GM12878 (cell line): Measurements from ENCODE around the gene GLT8D2. TPM values are rescaled to one million over a fixed set of nuclear protein-coding genes. Genes with fewer than 3 reads are reported as not detected.

Experiments used
- ATAC-seq: fragments of 200-7000 bp; cut with Tn5 transposase; 3 replicates; pipeline ENCODE4 v1.9.1; 2020; ENCODE audit warnings: mild to moderate bottlenecking, moderate library complexity
- BruUV-seq: library from RNA; stranded (reverse); fragments of 400-500 nt; replicated peaks from 2 replicates; lab custom pipeline; 2021; lab: Mats Ljungman, UMichigan
- CTCF ChIA-PET: fragments of 300-600 bp; sonication (Branson Sonifier 250); formaldehyde crosslinking; extraction: SDS; loops from one replicate; lab custom pipeline; 2021; ENCODE audit warnings: inconsistent platforms; lab: Yijun Ruan, JAX
- POLR2A ChIA-PET: fragments of 350-600 bp; formaldehyde crosslinking; extraction: SDS; loops from one replicate; lab custom pipeline; 2021; ENCODE audit warnings: inconsistent platforms; lab: Charles Lee
- RAD21 ChIA-PET: fragments of 300-600 bp; sonication (Branson Sonifier 250); formaldehyde crosslinking; loops from one replicate; lab custom pipeline; 2023; ENCODE audit warnings: antibody characterized with exemption; ENCODE audit not compliant: unreplicated experiment; lab: Charles Lee
- SMC1A ChIA-PET: fragments of 300-600 bp; sonication (Branson Sonifier 250); formaldehyde crosslinking; loops from one replicate; lab custom pipeline; 2023; ENCODE audit not compliant: unreplicated experiment, uncharacterized antibody; lab: Charles Lee
- DNase-seq: peaks from one replicate; pipeline ENCODE4 v3.0.0-alpha.2; 2011; ENCODE audit warnings: low read depth, low spot score
- FAIRE-seq: peaks from 3 replicates; lab custom pipeline; 2011; peaks lifted over from hg19 to GRCh38; lab: Jason Lieb, UNC
- H2AFZ ChIP-seq: 2 replicates; pipeline ENCODE4 v1.6.0; 2011; ENCODE audit warnings: low read depth, low read length, control low read depth; ENCODE audit not compliant: control insufficient read depth
- H3K27ac ChIP-seq: 2 replicates; pipeline ENCODE4 v1.5.1; 2011; ENCODE audit warnings: control low read depth; ENCODE audit not compliant: control insufficient read depth, insufficient read depth
- H3K27me3 ChIP-seq, 2 experiments: replicated peaks in 1 of 2; 2 replicates each; pipeline versions ENCODE4 v1.6.0 to v1.6.1; 2011; ENCODE audit warnings: low read length in 1 of 2; ENCODE audit not compliant: control insufficient read depth in 2 of 2, insufficient read depth in 2 of 2
- H3K36me3 ChIP-seq, 2 experiments: 2 replicates each; pipeline ENCODE4 v1.5.1; 2011; ENCODE audit warnings: low read length in 1 of 2; ENCODE audit not compliant: control insufficient read depth in 2 of 2, insufficient read depth in 2 of 2
- H3K4me1 ChIP-seq: 2 replicates; pipeline ENCODE4 v1.6.1; 2011; ENCODE audit warnings: mild to moderate bottlenecking, low read length, moderate library complexity, mixed read lengths; ENCODE audit not compliant: control insufficient read depth, insufficient read depth
- H3K4me2 ChIP-seq: 2 replicates; pipeline ENCODE4 v1.6.0; 2011; ENCODE audit warnings: control low read depth; ENCODE audit not compliant: control insufficient read depth, insufficient read depth
- H3K4me3 ChIP-seq: fragments of 200-600 bp; sonication (generic); 2 replicates; pipeline ENCODE4 v1.5.1; 2016
- H3K79me2 ChIP-seq: 2 replicates; pipeline ENCODE4 v1.6.0; 2011; ENCODE audit warnings: low read length; ENCODE audit not compliant: control insufficient read depth, insufficient read depth
- H3K9ac ChIP-seq: 2 replicates; pipeline ENCODE4 v1.8.0; 2011; ENCODE audit warnings: low read length, control low read depth, mixed read lengths; ENCODE audit not compliant: control insufficient read depth, insufficient read depth
- H3K9me3 ChIP-seq: replicated peaks from 3 replicates; pipeline ENCODE4 v1.5.1; 2011; ENCODE audit warnings: mild to moderate bottlenecking, low read length; ENCODE audit not compliant: control insufficient read depth, insufficient read depth
- H4K20me1 ChIP-seq: 2 replicates; pipeline ENCODE4 v1.6.0; 2011; ENCODE audit not compliant: control insufficient read depth, insufficient read depth
- JUND ChIP-seq: IDR thresholded peaks from 2 replicates; pipeline ENCODE4 v1.6.1; 2012; ENCODE audit warnings: low read depth, mild to moderate bottlenecking, low read length, improper control_type of control experiment, moderate library complexity
- KDM1A ChIP-seq: fragments of 200-600 bp; sonication (generic); IDR thresholded peaks from 2 replicates; pipeline ENCODE4 v1.6.1; 2016; ENCODE audit warnings: borderline replicate concordance
- MYB ChIP-seq: fragments of 150-350 bp; IDR thresholded peaks from 2 replicates; pipeline ENCODE4 v1.6.1; 2014; ENCODE audit warnings: mild to moderate bottlenecking, low read depth, low read length, borderline replicate concordance
- SMC3 ChIP-seq: IDR thresholded peaks from 2 replicates; pipeline ENCODE4 v1.6.1; 2011; ENCODE audit warnings: low read length, improper control_type of control experiment, borderline replicate concordance
- SREBF2 ChIP-seq: IDR thresholded peaks from 2 replicates; pipeline ENCODE4 v1.6.1; 2012; ENCODE audit warnings: mild to moderate bottlenecking, low read length
- STAT3 ChIP-seq: IDR thresholded peaks from 2 replicates; pipeline ENCODE4 v1.6.1; 2011; ENCODE audit warnings: low read depth, low read length, improper control_type of control experiment
- ZZZ3 ChIP-seq: IDR thresholded peaks from 2 replicates; pipeline ENCODE4 v1.6.1; 2011; ENCODE audit warnings: low read depth; ENCODE audit not compliant: control insufficient read depth, insufficient read length
- WGBS: methylation state at CpG from one replicate; pipeline ENCODE4 v1.1.6; 2016; ENCODE audit warnings: low lambda C conversion rate; ENCODE audit not compliant: insufficient replicate concordance, insufficient coverage; ENCODE audit errors: missing lambda C conversion rate; 5-methylcytosine and 5-hydroxymethylcytosine counted together
- in situ Hi-C: fragments of 300-500 bp; cut with MboI; formaldehyde crosslinking; loops from 9 replicates; pipeline ENCODE4 v1.14.3; 2018; ENCODE audit warnings: mixed read lengths
- intact Hi-C: fragments of 100-400 bp; cut with micrococcal nuclease; formaldehyde crosslinking; loops from one replicate; pipeline ENCODE4 v1.14.2; 2022; ENCODE audit not compliant: unreplicated experiment
- polyA plus RNA-seq, 11 experiments: library from polyadenylated mRNA; depleted of rRNA in 4 of 11; unstranded in 6 of 11; stranded (reverse) in 5 of 11; fragments of >200 nt; fragmentation: Nextera tagmentation in 4 of 11; fragmentation: Illumina TruSeq in 1 of 11; extraction: Ambion mirVana in 4 of 11; extraction: Trizol in 1 of 11; gene quantifications; 1 replicate in 1 of 11; 2 replicates in 10 of 11; pipeline versions ENCODE4 v1.2.1 to v1.2.3, GENCODE V29; 2011 to 2016; ENCODE audit warnings: inconsistent platforms in 2 of 11, missing spikeins in 2 of 11, low read depth in 1 of 11
- total RNA-seq, 4 experiments: library from RNA; depleted of rRNA in 3 of 4; stranded (reverse); fragments of >200 nt in 3 of 4; fragmentation: Illumina TruSeq in 1 of 4; extraction: Trizol in 1 of 4; gene quantifications; 2 replicates each; pipeline versions ENCODE4 v1.2.1 to v1.2.3, GENCODE V29; 2013 to 2021
- TF ChIP-seq, protein P1 (sequence below): fragments of 150-350 bp; IDR thresholded peaks from 2 replicates; pipeline ENCODE4 v1.6.1; 2016; ENCODE audit warnings: low read depth, low read length
- TF ChIP-seq, protein P2 (sequence below): fragments of 450-650 bp; IDR thresholded peaks from 2 replicates; pipeline ENCODE4 v1.6.1; 2016; ENCODE audit warnings: mild to moderate bottlenecking, moderate library complexity, borderline replicate concordance
- TF ChIP-seq, protein P3 (sequence below): fragments of 450-650 bp; IDR thresholded peaks from 2 replicates; pipeline ENCODE4 v1.6.1; 2016; ENCODE audit warnings: mild to moderate bottlenecking
- TF ChIP-seq, protein P4 (sequence below): fragments of 450-650 bp; IDR thresholded peaks from 2 replicates; pipeline ENCODE4 v1.6.1; 2018; ENCODE audit warnings: borderline replicate concordance, mild to moderate bottlenecking; ENCODE audit not compliant: partially characterized antibody

GLT8D2 gene
- total and polyA plus RNA-seq, 10 of the 15 experiments (the other 5 are each of a cell fraction or from before 2014, with no cell fraction given): 0.06 to 0.80 (median 0.37) TPM; not detected in 1

DNA sequence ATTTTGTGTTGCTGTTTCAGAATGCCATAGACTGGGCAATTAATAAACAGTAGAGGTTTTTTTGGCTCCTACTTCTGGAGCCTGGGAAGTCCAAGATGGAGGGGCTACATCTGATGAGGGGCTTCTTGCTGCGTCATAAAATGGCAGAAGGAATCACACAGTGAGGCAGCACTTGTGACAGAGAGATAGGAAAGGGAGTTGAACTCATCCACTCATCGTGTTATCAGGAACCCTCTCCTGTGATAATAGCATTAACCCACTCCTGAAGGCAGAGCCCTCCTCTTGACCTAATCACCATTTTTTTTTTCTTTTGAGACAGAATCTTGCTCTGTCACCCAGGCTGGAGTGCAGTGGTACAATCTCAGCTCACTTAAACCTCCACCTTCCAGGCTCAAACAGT lies 74.6 kb downstream of the GLT8D2 start:
- whole genome bisulfite sequencing: 97% methylated on average over 2 of the region's 2 CpGs
- no peak for TF ChIP-seq SMC3
- TF ChIP-seq, protein P1, sequence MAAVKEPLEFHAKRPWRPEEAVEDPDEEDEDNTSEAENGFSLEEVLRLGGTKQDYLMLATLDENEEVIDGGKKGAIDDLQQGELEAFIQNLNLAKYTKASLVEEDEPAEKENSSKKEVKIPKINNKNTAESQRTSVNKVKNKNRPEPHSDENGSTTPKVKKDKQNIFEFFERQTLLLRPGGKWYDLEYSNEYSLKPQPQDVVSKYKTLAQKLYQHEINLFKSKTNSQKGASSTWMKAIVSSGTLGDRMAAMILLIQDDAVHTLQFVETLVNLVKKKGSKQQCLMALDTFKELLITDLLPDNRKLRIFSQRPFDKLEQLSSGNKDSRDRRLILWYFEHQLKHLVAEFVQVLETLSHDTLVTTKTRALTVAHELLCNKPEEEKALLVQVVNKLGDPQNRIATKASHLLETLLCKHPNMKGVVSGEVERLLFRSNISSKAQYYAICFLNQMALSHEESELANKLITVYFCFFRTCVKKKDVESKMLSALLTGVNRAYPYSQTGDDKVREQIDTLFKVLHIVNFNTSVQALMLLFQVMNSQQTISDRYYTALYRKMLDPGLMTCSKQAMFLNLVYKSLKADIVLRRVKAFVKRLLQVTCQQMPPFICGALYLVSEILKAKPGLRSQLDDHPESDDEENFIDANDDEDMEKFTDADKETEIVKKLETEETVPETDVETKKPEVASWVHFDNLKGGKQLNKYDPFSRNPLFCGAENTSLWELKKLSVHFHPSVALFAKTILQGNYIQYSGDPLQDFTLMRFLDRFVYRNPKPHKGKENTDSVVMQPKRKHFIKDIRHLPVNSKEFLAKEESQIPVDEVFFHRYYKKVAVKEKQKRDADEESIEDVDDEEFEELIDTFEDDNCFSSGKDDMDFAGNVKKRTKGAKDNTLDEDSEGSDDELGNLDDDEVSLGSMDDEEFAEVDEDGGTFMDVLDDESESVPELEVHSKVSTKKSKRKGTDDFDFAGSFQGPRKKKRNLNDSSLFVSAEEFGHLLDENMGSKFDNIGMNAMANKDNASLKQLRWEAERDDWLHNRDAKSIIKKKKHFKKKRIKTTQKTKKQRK: no peak
- TF ChIP-seq SREBF2: no peak
- TF ChIP-seq JUND: no peak
- TF ChIP-seq STAT3: no peak
- no peak for TF ChIP-seq KDM1A
- TF ChIP-seq, protein P2, sequence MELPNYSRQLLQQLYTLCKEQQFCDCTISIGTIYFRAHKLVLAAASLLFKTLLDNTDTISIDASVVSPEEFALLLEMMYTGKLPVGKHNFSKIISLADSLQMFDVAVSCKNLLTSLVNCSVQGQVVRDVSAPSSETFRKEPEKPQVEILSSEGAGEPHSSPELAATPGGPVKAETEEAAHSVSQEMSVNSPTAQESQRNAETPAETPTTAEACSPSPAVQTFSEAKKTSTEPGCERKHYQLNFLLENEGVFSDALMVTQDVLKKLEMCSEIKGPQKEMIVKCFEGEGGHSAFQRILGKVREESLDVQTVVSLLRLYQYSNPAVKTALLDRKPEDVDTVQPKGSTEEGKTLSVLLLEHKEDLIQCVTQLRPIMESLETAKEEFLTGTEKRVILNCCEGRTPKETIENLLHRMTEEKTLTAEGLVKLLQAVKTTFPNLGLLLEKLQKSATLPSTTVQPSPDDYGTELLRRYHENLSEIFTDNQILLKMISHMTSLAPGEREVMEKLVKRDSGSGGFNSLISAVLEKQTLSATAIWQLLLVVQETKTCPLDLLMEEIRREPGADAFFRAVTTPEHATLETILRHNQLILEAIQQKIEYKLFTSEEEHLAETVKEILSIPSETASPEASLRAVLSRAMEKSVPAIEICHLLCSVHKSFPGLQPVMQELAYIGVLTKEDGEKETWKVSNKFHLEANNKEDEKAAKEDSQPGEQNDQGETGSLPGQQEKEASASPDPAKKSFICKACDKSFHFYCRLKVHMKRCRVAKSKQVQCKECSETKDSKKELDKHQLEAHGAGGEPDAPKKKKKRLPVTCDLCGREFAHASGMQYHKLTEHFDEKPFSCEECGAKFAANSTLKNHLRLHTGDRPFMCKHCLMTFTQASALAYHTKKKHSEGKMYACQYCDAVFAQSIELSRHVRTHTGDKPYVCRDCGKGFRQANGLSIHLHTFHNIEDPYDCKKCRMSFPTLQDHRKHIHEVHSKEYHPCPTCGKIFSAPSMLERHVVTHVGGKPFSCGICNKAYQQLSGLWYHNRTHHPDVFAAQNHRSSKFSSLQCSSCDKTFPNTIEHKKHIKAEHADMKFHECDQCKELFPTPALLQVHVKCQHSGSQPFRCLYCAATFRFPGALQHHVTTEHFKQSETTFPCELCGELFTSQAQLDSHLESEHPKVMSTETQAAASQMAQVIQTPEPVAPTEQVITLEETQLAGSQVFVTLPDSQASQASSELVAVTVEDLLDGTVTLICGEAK: no peak
- TF ChIP-seq, protein P3, sequence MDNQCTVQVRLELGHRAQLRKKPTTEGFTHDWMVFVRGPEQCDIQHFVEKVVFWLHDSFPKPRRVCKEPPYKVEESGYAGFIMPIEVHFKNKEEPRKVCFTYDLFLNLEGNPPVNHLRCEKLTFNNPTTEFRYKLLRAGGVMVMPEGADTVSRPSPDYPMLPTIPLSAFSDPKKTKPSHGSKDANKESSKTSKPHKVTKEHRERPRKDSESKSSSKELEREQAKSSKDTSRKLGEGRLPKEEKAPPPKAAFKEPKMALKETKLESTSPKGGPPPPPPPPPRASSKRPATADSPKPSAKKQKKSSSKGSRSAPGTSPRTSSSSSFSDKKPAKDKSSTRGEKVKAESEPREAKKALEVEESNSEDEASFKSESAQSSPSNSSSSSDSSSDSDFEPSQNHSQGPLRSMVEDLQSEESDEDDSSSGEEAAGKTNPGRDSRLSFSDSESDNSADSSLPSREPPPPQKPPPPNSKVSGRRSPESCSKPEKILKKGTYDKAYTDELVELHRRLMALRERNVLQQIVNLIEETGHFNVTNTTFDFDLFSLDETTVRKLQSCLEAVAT: no peak
- no peak for TF ChIP-seq MYB
- no peak for TF ChIP-seq ZZZ3
- TF ChIP-seq, protein P4, sequence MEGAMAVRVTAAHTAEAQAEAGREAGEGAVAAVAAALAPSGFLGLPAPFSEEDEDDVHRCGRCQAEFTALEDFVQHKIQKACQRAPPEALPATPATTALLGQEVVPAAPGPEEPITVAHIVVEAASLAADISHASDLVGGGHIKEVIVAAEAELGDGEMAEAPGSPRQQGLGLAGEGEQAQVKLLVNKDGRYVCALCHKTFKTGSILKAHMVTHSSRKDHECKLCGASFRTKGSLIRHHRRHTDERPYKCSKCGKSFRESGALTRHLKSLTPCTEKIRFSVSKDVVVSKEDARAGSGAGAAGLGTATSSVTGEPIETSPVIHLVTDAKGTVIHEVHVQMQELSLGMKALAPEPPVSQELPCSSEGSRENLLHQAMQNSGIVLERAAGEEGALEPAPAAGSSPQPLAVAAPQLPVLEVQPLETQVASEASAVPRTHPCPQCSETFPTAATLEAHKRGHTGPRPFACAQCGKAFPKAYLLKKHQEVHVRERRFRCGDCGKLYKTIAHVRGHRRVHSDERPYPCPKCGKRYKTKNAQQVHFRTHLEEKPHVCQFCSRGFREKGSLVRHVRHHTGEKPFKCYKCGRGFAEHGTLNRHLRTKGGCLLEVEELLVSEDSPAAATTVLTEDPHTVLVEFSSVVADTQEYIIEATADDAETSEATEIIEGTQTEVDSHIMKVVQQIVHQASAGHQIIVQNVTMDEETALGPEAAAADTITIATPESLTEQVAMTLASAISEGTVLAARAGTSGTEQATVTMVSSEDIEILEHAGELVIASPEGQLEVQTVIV: no peak
- no TSS peak for BruUV-seq
- ChIA-PET CTCF (interaction anchor here (2.1 kb wide), 1 partner anchor 97 kb away, joined by 6 read pairs; no protein-coding TSS in a partner anchor), SMC1A (no interaction called here), RAD21 (interaction anchor here (0.9 kb wide), 1 partner anchor 91 kb away, joined by 3 read pairs; no protein-coding TSS in a partner anchor), POLR2A (interaction anchor here (1.0 kb wide), 1 partner anchor 10 kb away, joined by 3 read pairs; no protein-coding TSS in a partner anchor)
- H3K27ac ChIP-seq: no peak overlapping the region
- H3K36me3 ChIP-seq: peaks cover 2 to 22% of the 10 kb centered on the region in 2 experiments
- no peaks in the 10 kb centered on the region for H3K9me3 ChIP-seq
- no peak for FAIRE-seq
- H3K79me2 ChIP-seq: peaks cover 44% of the 10 kb centered on the region
- in situ Hi-C loops: no loop called here
- intact Hi-C loops: no loop called here
- DNase-seq: no peak
- no peak for ATAC-seq
- H3K4me1 ChIP-seq: no peaks in the 10 kb centered on the region
- no peak overlapping the region for H3K9ac ChIP-seq
- no peak overlapping the region for H3K4me3 ChIP-seq
- no peaks in the 10 kb centered on the region for H3K27me3 ChIP-seq
- H3K4me2 ChIP-seq: no peak overlapping the region
- no peak overlapping the region for H2AFZ ChIP-seq
- no peaks in the 10 kb centered on the region for H4K20me1 ChIP-seq
